Measurements from ENCODE around the gene C19orf47. TPM values are rescaled to one million over a fixed set of nuclear protein-coding genes. Genes with fewer than 3 reads are reported as not detected.

Gene C19orf47
- total RNA-seq, 1 experiment from 2014 or later, result 21.2 TPM

DNA sequence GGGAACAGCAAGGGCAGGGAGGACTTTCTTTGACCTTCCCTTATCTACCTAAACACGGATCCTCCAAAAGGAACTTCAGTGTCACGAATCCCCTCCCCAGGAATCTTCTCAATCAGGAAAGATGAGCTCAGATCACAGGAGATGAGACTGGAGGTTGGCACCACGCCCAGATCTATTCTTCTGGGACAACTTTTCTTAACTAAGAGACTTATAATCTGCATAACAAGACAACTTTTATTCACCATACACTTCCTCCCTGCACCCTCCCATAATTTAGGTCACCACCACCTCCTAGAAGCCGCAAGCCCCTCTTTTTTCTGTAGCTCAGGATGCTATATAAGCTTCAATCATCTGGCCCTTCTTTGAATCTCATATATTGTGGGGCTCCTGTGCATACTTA is 43.9 kb downstream of the C19orf47 start:
- Histone ChIP-seq H3F3A (ENCODE audit: insufficient read depth, low read depth) (no peaks in the 10 kb centered on the region; the same call in 1 of the 2 replicates), H3K4me1 (replicated peaks; ENCODE audit: insufficient read depth) (no peaks in the 10 kb centered on the region), H3K9me3 (ENCODE audit: insufficient read depth, low read depth) (no peaks in the 10 kb centered on the region), H3K36me3 (ENCODE audit: low read depth) (no peaks in the 10 kb centered on the region), H3K27ac (no peak overlapping the region), H3K9me2 (ENCODE audit: insufficient read depth) (no peaks in the 10 kb centered on the region), H3K4me3 (no peak overlapping the region), H3K79me2 (ENCODE audit: low read depth) (no peaks in the 10 kb centered on the region), H2AFZ (no peak overlapping the region), H4K20me1 (ENCODE audit: insufficient read depth) (no peaks in the 10 kb centered on the region), H3K27me3 (ENCODE audit: insufficient read depth, low read depth) (no peaks in the 10 kb centered on the region), H3K4me2 (no peak overlapping the region)
- TF ChIP-seq, protein P1, sequence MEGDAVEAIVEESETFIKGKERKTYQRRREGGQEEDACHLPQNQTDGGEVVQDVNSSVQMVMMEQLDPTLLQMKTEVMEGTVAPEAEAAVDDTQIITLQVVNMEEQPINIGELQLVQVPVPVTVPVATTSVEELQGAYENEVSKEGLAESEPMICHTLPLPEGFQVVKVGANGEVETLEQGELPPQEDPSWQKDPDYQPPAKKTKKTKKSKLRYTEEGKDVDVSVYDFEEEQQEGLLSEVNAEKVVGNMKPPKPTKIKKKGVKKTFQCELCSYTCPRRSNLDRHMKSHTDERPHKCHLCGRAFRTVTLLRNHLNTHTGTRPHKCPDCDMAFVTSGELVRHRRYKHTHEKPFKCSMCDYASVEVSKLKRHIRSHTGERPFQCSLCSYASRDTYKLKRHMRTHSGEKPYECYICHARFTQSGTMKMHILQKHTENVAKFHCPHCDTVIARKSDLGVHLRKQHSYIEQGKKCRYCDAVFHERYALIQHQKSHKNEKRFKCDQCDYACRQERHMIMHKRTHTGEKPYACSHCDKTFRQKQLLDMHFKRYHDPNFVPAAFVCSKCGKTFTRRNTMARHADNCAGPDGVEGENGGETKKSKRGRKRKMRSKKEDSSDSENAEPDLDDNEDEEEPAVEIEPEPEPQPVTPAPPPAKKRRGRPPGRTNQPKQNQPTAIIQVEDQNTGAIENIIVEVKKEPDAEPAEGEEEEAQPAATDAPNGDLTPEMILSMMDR (conservative IDR thresholded peaks at IDR 0.05), result no peak
- TF ChIP-seq EZH2 (IDR thresholded peaks at IDR 0.05; ENCODE audit: low read depth), result no peak
- DNase-seq, result no peak
- ChIA-PET CTCF (interaction anchor here (0.6 to 1.4 kb wide), 3 partner anchors 25 to 299 kb away, joined by 6 to 13 read pairs (median 9); no protein-coding TSS in a partner anchor), POLR2A (ENCODE audit: unreplicated experiment) (no interaction called here)
- no TSS peak for BruUV-seq (replicated peaks)
- intact Hi-C loops (cut with micrococcal nuclease; ENCODE audit: unreplicated experiment), result loop anchor here (2.0 to 10.0 kb wide), 2 partner anchors 160 to 294 kb away; no protein-coding TSS in a partner anchor

DNA sequence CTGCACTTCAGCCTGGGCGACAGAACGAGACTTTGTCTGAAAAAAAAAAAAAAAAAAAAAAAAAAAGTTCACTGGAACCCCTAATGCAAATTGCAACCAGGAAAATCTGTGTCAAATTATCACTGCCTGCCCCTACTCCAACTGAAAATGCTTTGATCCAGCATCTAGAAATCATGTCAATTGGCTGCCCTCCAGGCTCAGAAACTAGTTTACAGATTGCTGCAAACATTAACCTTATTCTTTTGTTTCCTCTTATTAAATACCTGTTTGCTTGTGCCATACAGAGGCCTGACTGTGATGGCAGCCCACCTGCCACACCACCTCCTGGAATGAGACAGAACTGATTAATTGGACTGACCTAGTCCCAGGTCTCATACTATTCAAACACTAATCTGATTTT is 44.4 kb downstream of the C19orf47 start:
- no peak for DNase-seq
- H3K27ac ChIP-seq, result no peak overlapping the region
- no peak for TF ChIP-seq EZH2 (IDR thresholded peaks at IDR 0.05; ENCODE audit: low read depth)
- TF ChIP-seq, protein P1 (conservative IDR thresholded peaks at IDR 0.05), result no peak
- intact Hi-C loops (cut with micrococcal nuclease; ENCODE audit: unreplicated experiment), result loop anchor here (2.0 to 10.0 kb wide), 2 partner anchors 159 to 295 kb away; no protein-coding TSS in a partner anchor
- H4K20me1 ChIP-seq (ENCODE audit: insufficient read depth), result no peaks in the 10 kb centered on the region
- ChIA-PET CTCF (interaction anchor here (0.6 kb wide), 2 partner anchors 24 to 195 kb away, joined by 6 to 9 read pairs; no protein-coding TSS in a partner anchor), POLR2A (ENCODE audit: unreplicated experiment) (no interaction called here)
- H2AFZ ChIP-seq, result no peak overlapping the region
- no peaks in the 10 kb centered on the region for H3K9me2 ChIP-seq (ENCODE audit: insufficient read depth)
- H3K9me3 ChIP-seq (ENCODE audit: insufficient read depth, low read depth), result no peaks in the 10 kb centered on the region
- no peaks in the 10 kb centered on the region for H3K79me2 ChIP-seq (ENCODE audit: low read depth)
- no TSS peak for BruUV-seq (replicated peaks)
- H3K4me1 ChIP-seq (replicated peaks; ENCODE audit: insufficient read depth), result no peaks in the 10 kb centered on the region
- H3K27me3 ChIP-seq (ENCODE audit: insufficient read depth, low read depth), result no peaks in the 10 kb centered on the region
- H3F3A ChIP-seq (ENCODE audit: insufficient read depth, low read depth), result no peaks in the 10 kb centered on the region; the same call in 1 of the 2 replicates
- no peak overlapping the region for H3K4me2 ChIP-seq
- H3K36me3 ChIP-seq (ENCODE audit: low read depth), result no peaks in the 10 kb centered on the region
- no peak overlapping the region for H3K4me3 ChIP-seq

DNA sequence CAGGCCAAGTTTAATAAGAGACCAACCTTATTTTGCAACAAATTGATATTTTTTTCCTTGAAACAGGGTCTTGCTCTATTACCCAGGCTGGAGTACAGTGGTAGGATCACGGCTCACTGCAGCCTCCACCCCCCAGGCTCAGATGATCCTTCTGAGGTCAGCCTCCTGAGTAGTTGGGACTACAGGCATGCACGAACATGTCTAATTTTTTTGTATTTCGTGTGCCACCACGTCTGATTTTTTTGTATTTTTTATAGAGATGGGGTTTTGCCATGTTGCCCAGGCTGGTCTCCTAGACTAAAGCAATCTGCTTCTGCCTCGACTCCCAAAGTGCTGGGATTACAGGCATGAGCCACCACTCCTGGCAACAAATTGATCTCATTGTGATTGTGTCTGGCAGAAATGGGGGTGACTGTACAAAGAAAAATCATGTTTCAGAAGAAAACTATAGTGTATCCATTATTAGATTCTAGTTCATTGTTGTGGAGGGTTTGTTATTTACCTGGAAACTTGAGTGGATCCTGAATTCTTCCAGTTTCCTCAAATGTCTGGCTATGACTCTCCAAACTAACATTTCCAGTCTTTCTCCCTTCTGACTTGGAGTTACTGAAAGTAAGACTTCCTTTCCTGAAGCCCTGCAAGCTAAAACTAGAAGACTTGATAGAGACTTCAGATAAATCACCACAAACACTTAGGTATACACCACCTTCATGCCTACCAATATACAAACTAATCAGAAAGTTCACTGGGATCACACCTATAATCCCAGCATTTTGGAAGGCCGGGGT is 45.8 kb downstream of the C19orf47 start:
- no TSS peak for BruUV-seq (replicated peaks)
- no peak overlapping the region for H3K4me3 ChIP-seq
- no peaks in the 10 kb centered on the region for H3K4me1 ChIP-seq (replicated peaks; ENCODE audit: insufficient read depth)
- CTCF ChIA-PET, result interaction anchor here (0.6 kb wide), 2 partner anchors 12 to 333 kb away, joined by 3 to 7 read pairs; no protein-coding TSS in a partner anchor
- H3K27me3 ChIP-seq (ENCODE audit: insufficient read depth, low read depth), result no peaks in the 10 kb centered on the region
- H3K9me2 ChIP-seq (ENCODE audit: insufficient read depth), result no peaks in the 10 kb centered on the region
- no peaks in the 10 kb centered on the region for H3K36me3 ChIP-seq (ENCODE audit: low read depth)
- H3K79me2 ChIP-seq (ENCODE audit: low read depth), result no peaks in the 10 kb centered on the region
- peaks cover 4% of the 10 kb centered on the region; the same call in 1 of the 2 replicates for H3F3A ChIP-seq (ENCODE audit: insufficient read depth, low read depth)
- POLR2A ChIA-PET (ENCODE audit: unreplicated experiment), result no interaction called here
- intact Hi-C loops (cut with micrococcal nuclease; ENCODE audit: unreplicated experiment), result loop anchor here (10.0 kb wide), 1 partner anchor 158 kb away; no protein-coding TSS in a partner anchor
- H3K9me3 ChIP-seq (ENCODE audit: insufficient read depth, low read depth), result no peaks in the 10 kb centered on the region
- no peak overlapping the region for H2AFZ ChIP-seq
- no peak overlapping the region for H3K4me2 ChIP-seq
- DNase-seq, result no peak
- H4K20me1 ChIP-seq (ENCODE audit: insufficient read depth), result no peaks in the 10 kb centered on the region
- H3K27ac ChIP-seq, result no peak overlapping the region
- no peak for TF ChIP-seq EZH2 (IDR thresholded peaks at IDR 0.05; ENCODE audit: low read depth)
- TF ChIP-seq, protein P1 (conservative IDR thresholded peaks at IDR 0.05), result no peak

Data from PC-9 (cell line).